ENCODE measurements around the gene LAMA3.

LAMA3 gene

DNA sequence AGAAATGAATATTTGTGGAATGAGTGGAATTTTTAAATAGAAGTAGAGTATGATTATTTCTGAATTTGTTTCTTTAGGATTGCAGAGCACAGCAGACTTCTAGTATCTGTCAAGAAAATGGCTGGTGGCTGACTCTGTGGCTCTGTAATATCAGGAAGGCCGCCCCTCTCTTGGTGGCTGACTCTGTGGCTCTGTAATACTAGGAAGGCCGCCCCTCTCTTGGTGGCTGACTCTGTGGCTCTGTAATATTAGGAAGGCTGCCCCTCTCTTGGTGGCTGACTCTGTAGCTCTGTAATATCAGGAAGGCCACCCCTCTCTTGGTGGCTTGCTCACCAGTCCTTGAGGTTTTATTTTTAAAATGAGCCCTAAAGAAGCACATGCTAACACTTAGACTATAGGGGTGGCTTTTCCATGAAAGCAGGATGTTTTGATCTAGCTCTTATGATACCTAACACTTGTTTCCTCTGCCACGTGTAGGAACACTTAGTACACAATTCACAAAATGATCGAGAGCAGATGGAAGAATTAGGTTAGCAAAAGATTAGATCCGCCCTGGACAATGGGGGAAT lies 240.2 kb downstream of the LAMA3 start:
- Histone ChIP-seq H3K9me3 (ENCODE audit: severe bottlenecking) (no peaks in the 10 kb centered on the region), H3K4me3 (ENCODE audit: low read depth, low read length) (no peak overlapping the region), H3K27me3 (ENCODE audit: insufficient read depth, low read depth, severe bottlenecking) (no peaks in the 10 kb centered on the region), H3K27ac (peak overlapping the region; percentile 37; the same call in 1 of the 2 replicates), H3K36me3 (peaks cover 13% of the 10 kb centered on the region)
- TF ChIP-seq, protein P1, sequence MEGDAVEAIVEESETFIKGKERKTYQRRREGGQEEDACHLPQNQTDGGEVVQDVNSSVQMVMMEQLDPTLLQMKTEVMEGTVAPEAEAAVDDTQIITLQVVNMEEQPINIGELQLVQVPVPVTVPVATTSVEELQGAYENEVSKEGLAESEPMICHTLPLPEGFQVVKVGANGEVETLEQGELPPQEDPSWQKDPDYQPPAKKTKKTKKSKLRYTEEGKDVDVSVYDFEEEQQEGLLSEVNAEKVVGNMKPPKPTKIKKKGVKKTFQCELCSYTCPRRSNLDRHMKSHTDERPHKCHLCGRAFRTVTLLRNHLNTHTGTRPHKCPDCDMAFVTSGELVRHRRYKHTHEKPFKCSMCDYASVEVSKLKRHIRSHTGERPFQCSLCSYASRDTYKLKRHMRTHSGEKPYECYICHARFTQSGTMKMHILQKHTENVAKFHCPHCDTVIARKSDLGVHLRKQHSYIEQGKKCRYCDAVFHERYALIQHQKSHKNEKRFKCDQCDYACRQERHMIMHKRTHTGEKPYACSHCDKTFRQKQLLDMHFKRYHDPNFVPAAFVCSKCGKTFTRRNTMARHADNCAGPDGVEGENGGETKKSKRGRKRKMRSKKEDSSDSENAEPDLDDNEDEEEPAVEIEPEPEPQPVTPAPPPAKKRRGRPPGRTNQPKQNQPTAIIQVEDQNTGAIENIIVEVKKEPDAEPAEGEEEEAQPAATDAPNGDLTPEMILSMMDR (IDR thresholded peaks at IDR 0.05; ENCODE audit: low read depth, low read length), result no peak
- DNase-seq, result no peak

DNA sequence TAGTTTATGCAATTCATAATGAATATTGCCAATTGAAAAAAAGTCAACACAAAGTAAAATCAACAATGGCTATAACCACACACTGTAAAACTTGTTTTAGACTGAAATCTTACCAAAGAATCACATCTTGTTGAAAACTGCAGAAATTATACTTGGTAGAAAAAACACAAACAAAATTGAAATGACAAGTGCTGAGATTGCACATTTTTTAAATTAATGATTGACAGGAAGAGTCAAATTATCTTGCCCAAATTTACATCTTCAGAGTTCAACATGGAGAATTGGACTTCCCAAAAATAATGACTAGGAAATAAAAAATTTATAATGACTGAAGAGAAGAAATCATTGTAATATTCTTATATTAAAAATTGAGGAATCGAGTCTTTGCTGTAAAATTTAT lies 240.7 kb downstream of the LAMA3 start:
- no peaks in the 10 kb centered on the region for H3K9me3 ChIP-seq (ENCODE audit: severe bottlenecking)
- DNase-seq, result no peak
- H3K27ac ChIP-seq, result no peak overlapping the region; the same call in 1 of the 2 replicates
- H3K27me3 ChIP-seq (ENCODE audit: insufficient read depth, low read depth, severe bottlenecking), result no peaks in the 10 kb centered on the region
- peaks cover 13% of the 10 kb centered on the region for H3K36me3 ChIP-seq
- TF ChIP-seq, protein P1 (IDR thresholded peaks at IDR 0.05; ENCODE audit: low read depth, low read length), result no peak
- no peak overlapping the region for H3K4me3 ChIP-seq (ENCODE audit: low read depth, low read length)

DNA sequence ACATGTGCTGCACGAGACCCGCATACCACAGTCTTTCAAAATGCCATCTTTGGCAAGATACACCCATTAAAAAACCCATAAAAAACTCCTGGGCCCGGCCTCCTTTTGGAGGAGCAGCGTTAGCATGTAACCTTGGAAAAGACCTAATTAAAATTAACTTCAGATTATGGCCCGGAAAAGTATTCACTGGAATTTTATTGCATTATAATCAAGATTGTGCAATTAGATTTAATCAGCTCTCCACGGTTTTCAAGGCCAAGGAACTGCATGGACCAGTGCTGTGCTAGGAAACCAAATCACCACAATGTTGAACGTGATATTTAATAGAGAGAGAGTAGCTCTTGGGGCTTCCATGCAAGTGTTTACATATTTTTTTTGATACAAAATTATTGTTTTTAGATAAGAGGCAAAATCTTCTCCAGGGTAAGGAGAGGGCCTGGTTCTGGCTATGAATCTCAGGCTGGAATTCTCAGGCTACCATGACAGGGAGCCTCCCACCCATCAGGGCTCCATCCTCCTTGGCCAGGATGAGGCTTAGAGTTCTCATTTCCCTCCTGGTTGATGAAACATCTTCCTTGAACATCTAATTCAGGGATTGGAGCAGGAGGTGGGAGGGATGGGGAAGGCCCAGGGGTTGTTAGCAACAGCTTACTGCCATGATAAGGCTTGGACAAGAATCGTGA lies 243.3 kb downstream of the LAMA3 start:
- H3K9me3 ChIP-seq (ENCODE audit: severe bottlenecking), result no peaks in the 10 kb centered on the region
- H3K4me3 ChIP-seq (ENCODE audit: low read depth, low read length), result no peak overlapping the region
- no peaks in the 10 kb centered on the region for H3K27me3 ChIP-seq (ENCODE audit: insufficient read depth, low read depth, severe bottlenecking)
- H3K36me3 ChIP-seq, result peaks cover 13% of the 10 kb centered on the region
- TF ChIP-seq, protein P1 (IDR thresholded peaks at IDR 0.05; ENCODE audit: low read depth, low read length), result no peak
- no peak for DNase-seq
- no peak overlapping the region for H3K27ac ChIP-seq

DNA sequence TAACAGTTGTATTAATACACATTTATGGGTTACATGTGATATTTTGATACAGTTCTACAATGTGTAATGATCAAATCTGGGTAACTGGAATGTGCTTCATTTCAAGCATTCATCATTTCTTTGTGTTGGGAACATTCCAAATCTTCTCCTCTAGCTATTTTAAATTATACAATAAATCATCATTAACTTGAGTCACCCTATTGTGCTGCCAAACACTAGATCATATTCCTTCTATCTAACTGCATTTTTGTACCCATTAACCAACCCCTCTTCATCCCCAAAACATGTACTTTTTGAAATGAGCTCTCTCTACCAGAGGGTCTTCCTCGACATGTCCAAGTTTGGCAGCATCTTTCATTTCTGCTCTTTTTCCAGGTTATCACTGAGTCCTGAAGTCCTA lies 244.2 kb downstream of the LAMA3 start:
- H3K27ac ChIP-seq, result no peak overlapping the region
- H3K4me3 ChIP-seq (ENCODE audit: low read depth, low read length), result no peak overlapping the region
- TF ChIP-seq, protein P1 (IDR thresholded peaks at IDR 0.05; ENCODE audit: low read depth, low read length), result no peak
- H3K9me3 ChIP-seq (ENCODE audit: severe bottlenecking), result no peaks in the 10 kb centered on the region
- peaks cover 13% of the 10 kb centered on the region for H3K36me3 ChIP-seq
- no peaks in the 10 kb centered on the region for H3K27me3 ChIP-seq (ENCODE audit: insufficient read depth, low read depth, severe bottlenecking)
- no peak for DNase-seq

DNA sequence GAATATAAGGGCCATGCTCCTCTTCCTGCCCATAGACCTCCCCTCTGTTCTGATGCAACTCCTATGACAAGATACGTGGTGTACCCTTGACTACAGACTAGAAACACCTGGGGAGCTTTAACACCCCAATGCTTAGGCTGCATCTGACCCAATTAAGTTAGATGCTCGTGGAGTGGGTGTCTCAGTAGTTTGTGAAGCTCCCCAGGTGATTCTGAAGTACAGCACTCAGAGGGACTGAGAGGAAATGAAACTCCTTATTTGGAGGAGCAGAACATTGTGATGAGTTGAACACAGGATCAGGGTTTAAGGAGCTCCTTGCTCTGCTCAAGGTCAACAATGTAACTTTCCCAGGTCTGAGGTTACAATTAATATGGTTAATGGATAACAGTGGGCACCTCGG lies 245.0 kb downstream of the LAMA3 start:
- TF ChIP-seq, protein P1 (IDR thresholded peaks at IDR 0.05; ENCODE audit: low read depth, low read length), result no peak
- Histone ChIP-seq H3K4me3 (ENCODE audit: low read depth, low read length) (no peak overlapping the region), H3K36me3 (peaks cover 13% of the 10 kb centered on the region), H3K27ac (no peak overlapping the region), H3K27me3 (ENCODE audit: insufficient read depth, low read depth, severe bottlenecking) (no peaks in the 10 kb centered on the region), H3K9me3 (ENCODE audit: severe bottlenecking) (no peaks in the 10 kb centered on the region)
- DNase-seq, result no peak

All from WERI-Rb-1 (cell line).